Measurements from ENCODE around the gene GRB14.
"Not testable (repeated sequence)": the region's sequence is repeated elsewhere in the genome, so short reads cannot be mapped to it uniquely, and the experiment has no call there.

GRB14 gene

DNA sequence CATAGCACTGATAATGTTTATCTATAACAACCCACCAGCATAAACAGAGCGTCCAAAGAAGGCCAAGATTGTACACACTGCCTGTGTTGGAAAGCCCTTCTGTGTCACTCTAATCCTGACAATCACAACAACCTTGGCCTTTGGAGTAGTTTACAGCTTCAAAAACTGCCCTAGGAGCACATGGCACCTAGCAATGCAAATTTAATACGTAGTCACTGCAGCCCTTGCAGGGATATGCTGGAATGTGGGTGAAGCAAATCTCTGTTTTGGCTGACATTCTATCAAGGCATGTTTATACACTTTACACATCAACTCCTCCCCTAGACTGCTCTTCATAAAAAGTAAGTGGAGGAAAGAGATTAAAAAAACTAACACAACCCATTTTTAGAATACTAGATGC is 66.8 kb downstream of the GRB14 start:
- no peak for DNase-seq

DNA sequence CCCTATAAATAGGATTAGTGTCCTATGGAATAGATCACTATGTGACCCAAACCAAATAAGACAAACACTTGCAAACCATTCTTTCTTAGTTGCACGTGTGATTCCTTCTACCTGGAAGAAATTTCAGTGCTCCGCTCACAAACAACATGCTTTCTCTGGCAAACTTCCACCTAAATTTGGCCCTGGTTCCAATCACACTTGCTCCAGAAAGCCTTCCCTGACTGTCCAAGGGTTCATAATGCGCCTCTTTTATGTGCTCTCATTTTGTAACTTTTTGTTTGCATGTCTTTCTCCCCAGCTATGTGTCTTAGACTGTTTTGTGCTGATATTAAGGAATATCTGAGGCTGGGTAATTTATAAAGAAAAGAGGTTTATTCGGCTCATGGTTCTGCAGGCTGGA is 69.8 kb downstream of the GRB14 start:
- DNase-seq: no peak

DNA sequence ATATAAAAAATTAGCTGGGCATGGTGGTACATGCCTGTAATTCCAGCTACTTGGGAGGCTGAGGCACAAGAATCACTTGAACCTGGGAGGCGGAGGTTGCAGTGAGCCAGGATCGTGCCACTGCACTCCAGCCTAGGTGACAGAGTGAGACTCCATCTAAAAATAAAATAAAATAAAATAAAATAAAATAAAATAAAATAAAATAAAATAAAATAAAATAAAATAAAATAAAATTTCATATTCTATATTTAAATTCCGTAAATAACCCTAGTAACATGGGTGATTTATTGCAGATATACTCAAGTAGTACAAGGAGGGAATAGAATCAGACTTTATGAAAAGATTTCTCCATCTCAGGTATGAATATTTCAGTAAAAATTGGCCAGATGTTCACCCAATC is 71.6 kb downstream of the GRB14 start:
- not testable (repeated sequence) for DNase-seq

DNA sequence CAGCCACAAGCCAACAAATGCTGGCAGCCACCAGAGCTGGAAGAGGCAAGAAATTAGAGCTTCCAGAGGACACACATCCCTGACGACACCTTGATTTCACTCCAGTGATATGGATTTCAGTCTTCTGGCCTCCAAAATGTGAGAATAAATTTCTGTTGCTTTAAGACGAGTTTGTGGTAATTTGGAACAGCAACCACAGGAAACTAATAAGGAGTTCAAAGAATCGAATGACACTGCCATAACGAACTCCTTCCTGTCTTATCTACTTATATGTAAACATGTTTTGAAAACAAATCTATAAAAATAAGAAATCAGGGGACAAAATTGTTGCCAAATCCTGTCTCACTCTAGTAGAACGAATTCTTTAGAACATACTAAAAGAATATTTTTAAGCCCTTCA is 75.8 kb downstream of the GRB14 start:
- DNase-seq: no peak

DNA sequence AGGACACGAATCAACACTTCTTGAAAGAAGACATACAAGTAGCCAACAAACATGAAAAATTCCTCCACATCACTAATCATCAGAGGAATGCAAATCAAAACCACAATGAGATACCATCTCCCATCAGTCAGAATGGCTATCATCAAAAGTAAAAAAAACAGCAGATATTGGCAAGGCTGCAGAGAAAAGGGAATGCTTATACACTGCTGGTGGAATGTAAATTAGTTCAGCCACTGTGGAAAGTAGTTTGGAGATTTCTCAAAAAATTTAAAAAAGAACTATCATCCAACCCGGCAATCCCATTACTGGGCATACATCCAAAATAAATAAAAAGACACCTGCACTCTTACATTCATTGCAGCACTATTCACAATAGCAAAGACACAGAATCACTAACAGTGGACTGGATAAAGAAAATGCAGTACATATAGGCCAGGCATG is 78.7 kb downstream of the GRB14 start:
- peak; percentile 86 for DNase-seq

DNA sequence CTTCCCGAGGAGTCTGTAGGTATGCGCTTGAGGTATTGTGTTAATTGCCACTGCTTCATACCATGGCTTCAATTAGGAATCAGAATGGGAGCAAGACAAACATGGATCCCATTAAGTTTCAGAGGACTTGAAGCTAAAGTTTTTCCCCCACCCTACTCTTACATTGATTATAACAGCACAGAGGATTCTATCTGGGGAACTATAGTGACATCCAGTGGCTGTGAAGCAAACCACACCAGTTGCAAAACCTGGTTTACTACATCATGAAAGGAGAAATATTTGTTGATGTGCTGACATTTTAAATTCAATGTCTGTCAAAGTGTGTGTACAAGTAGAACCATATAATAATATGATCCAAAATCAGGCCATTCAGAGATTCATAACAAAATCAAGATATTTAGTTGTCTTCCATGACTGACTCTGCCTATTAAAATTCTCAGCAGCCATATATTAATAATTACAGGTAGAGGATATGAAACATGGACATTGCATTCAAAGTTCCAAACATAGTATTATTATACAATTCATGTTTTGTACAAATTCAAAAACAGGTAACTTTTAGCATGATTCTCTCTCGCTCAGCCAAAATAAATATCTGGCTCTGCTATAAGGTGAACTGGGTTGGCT is 82.9 kb downstream of the GRB14 start:
- DNase-seq: peak; percentile 58

DNA sequence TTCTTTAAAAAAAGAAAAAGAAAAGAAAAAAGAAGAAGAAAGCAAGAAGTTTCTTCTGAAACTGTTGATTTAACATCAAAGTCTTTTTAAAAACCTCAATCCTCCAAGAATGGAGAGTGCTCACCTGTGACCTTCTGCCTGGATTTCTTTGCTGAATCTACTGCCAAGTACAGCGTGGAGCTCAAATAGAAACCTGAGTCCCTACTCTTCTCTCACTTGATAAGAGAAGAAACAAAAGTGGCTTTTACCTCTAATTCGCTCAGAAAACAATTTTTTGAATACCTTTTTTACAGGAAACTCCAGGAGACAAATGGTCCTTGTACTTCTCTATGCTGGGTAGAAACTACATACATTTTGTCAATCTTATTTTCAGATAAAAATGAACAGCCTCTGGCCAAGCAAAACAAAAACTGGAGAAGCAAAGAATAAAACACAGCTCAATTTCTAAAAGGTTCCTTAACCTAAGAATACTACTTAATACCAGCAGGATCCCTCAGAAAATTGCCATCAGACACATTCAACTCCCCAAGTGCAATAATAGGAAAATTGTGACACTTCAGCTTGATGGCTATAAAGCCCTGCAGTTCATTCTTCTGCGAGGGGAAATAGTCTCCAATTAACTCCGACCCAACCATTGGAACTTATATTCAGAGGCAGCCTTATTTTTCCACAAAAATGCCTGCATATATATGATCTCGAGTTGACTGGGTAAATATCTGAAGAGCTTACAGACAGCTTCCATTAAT is 85.8 kb downstream of the GRB14 start:
- DNase-seq: no peak

DNA sequence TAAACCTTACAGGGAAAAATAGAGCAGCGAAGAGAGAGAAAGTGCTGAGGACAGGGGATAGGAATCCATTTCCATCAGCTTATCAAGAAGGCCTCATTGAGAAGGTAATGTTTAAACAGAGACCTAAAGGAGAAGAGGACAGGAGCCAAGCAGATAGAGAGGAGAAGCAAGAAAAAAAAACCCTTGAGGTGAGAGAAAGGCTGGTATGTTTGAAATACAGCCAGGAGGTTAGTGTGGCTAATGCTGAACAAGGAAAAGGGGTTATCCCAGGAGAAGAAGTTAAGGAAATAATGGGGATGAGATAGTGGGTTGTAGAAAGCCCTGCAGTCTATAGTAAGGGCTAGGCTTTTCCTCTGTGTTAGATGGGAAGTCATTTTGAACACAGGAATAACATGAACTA is 90.8 kb downstream of the GRB14 start:
- no peak for DNase-seq

DNA sequence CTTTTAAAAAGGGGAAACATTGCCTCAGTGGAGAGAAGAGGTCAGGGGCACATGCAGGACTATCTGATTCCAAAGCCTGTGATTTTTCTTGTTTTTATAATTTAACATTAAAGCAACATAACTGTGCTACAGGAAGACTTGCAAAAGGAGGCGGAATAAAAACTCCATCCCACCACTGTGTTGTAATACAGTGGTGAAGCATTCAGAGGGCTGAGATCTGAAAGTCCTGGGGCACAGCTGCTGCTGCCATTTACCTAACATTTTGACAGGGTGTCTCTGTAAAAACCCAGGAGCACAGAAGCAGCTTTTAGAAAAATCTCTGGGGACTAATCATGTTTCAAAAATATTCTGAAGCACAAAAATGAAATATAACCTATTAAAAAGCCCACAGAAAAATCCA is 97.6 kb downstream of the GRB14 start:
- no peak for DNase-seq

DNA sequence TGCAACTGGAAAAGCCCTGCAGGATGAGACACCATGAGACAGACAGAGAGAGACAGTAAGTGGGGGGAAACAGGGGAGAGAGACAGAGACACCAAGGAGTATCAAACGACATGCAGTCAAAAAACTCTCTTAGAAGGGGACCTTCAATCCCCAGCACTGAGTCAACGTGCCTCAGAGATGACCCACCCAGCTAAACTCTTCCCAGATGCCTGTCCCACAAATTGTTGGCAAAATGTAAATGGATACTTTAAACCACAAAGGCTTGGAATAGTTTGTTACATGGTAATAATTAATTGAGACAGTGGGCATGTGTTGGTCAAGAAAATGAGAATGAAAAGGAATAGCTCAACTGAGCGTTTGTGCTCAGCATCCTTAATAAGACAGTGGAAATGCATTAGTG is 98.3 kb downstream of the GRB14 start:
- peak; percentile 75 for DNase-seq

DNA sequence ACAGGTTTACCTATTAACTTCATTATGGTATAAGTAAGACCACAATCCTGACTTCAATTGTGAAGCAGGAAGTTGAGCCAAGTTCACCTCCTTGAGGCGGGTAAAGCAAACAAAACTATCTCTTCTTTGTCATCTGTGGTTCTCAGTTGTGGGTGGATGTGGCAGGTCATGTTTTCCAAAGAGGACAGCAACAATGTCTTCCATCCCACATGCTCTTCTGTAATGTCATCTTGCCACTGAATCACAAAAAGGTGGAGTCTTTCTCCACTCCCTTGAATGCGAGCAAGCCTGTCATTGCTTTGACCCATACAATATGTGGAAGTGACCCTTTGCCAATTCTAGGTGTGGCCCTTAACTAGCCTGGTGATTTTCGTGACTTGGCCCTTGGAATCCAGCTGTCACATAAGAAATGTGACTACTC is 98.7 kb downstream of the GRB14 start:
- DNase-seq: no peak

DNA sequence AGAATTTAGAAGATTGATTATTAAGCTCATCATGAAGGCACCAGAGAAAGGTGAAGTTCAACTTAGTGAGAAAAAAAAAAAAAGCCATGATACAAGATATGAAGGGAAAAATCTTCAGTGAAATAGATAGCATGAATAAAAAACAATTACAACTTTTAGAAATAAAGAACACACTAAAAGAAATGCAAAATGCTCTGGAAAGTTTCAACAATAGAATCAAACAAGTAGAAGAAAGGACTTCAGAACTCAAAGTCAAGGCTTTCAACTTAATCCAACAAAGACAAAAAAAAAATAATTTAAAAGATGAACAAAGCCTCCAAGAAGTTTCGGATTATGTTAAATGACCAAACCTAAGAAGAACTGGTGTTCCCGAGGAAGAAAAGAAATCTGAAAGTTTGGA is 105.5 kb downstream of the GRB14 start:
- no peak for DNase-seq

DNA sequence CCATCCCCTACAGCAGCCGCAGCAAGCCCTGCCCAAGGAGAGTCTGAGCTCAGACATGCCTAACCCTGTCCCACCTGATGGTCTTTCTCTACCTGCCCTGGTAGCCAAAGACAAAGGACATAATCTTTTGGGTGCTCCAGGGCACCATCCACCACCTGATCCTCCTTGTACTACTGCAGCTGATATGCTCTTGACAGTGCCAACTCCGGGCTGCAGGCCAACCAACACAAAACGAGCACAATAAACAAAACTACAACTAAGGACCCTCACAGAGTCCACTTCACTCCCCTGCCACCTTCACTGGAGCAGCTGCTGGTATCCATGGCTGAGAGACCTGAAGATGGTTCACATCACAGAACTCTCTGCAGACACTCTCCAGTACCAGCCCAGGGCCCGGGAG is 106.3 kb downstream of the GRB14 start:
- no peak for DNase-seq

DNA sequence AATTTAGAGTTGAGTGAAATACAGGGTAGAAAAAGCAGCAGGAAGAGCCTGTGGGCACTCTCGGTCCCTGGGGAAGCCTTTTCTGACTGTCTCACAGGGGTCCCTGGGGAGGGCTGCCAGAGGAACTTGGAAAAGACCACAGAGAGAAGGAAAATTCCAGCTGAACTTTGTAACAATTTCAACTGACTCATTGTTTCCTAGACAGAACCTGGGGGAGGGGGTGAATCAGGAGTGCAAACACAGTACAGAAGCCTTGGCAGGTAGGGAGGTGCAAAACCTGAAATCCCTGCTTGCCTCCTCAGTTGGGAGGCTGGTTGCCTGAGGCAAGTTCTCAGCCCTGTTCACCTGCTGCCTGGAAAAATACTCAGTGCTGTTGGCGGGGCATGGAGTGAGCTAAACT is 106.8 kb downstream of the GRB14 start:
- DNase-seq: peak; percentile 88

DNA sequence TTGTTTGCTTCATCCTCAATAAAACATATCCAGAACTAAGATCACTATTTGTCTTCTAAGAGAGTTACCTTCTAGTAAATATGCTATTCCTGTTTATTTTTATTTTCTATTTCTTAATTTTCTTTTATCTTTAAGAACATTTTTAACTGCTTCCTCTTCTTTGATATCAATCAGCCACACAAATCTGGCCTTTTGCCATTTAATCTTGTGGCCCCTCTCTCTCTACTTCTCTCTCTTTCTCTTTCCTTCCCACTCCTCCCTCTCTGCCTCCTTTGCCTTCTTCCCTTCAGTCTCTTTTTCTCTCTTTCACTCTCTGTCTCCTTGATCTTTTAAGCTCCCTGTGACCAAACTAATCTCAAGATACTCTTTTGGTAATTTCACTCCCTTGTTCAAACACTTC is 108.4 kb downstream of the GRB14 start:
- DNase-seq: no peak

DNA sequence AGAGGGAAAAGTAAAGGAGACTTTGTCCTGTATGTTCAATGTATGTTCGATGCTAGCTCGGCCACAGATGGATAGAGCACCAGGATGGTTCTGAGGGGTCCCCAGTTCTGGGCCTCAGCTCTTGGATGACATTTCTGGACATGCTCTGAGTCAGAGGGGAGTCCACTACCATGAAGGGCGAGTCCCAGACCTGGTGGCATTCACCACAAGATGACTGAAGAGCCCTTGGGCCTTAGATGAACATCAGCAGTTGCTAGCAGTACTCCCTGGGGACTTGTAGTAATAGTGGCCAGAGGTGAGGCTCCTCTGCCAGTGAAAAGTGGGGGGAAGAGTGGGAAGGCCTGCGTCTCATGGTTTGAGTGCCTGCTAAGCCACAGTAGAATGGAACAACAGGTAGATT is 109.5 kb downstream of the GRB14 start:
- no peak for DNase-seq

DNA sequence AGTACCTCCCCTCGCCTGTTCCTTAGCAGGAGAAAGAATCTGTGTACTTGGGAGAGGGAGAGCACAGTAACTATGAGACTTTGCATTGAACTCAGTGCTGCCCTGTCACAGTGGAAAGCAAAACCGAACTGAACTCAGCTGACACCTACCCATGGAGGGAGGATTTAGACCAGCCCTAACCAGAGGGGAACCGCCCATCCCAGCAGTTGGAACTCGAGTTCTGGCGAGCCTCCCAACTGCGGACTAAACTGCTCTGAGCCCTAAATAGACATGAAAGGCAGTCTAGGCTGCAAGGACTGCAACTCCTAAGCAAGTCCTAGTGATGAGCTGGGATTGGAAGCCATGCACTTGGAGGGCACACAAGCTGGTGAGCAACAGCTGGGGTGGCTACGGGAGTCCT is 110.4 kb downstream of the GRB14 start:
- DNase-seq: peak; percentile 7

DNA sequence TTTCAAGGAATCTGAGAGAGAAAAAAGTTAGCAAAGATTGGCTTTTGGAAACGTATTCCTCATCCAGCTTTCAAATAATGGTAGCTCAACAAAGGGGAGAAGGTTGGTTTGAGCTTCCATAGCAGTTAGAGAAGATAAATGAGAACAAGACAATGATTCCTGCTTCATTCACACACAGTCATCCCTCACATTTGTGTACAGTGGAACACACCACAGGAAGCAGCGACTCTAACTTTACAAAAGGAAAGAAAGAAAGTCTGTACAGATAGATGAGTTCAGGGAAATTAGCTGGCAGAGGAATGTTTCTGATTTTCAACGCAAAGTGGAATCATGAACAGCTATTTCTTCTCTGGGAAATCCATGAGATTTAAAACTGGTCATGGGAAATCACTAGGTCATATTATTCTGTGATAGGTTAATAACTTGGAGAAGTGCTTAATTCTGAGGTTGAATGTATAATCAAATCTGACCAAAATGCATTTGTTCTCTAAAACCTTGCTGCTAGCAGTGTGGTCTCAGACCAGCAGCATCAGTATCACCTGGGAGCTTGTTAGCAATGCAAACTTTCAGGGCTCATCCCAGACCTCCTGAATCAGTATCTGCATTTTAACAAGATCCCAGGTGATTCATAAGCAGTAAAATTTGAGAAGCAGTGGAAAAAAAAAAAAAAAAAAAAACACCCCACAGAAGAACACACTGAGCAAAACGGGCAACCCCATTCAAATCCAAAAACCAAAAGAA is 112.0 kb downstream of the GRB14 start:
- DNase-seq: no peak

DNA sequence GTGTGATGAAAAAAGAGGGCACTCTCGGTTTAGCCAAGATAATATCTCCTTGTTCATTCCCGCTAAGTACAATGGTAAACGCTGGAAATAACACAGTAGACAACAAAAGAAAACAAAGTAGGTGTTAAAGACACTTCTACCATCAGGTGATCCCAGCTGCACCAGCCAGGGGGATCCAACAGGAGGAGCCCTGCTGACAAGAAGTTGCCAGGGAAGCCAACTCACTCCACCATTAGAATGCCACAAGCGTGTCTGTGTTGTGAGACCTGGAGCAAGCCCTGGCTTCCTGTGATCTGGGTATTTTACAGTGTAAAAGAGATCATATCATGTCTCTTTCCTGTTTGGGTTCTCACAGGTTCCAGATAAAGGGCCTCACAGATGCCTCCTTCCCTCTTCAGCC is 117.0 kb downstream of the GRB14 start:
- no peak for DNase-seq

DNA sequence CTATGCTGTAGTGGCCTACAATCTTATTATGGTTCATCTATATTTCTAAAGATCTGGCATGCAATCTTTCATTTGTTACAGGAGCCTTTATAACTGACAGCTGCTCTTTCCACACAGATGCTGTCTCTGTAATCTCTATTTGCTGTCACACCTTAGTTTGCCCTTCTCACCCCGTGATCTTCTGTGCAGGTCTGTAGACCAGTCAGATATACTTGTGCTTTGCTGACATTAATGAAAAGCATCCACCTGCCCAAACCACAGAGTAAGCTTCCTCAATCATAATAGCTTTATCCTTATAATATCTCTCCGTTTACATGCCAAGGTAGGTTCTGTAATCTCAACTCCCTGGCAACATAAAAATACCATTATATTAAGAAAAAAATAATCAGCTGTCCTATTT is 122.4 kb downstream of the GRB14 start:
- DNase-seq: no peak

DNA sequence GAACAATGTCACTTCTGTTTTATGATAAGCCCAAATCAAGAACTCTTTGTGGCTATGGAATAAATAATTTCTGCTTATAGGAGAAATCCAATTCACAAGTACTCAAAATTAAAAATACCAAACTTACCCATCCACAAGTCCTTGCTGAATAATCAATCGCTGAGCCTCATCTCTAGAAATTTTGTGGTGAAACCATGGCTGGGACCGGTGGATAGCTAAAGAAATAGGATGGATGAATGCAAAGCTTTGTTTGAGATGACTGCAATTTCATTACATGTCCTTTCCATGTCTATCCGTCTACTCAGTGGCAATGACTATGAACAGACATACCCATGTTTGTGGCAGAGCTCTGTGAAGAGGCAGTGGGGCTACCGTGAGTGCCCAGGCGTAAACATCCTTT is 124.4 kb downstream of the GRB14 start:
- no peak for DNase-seq

DNA sequence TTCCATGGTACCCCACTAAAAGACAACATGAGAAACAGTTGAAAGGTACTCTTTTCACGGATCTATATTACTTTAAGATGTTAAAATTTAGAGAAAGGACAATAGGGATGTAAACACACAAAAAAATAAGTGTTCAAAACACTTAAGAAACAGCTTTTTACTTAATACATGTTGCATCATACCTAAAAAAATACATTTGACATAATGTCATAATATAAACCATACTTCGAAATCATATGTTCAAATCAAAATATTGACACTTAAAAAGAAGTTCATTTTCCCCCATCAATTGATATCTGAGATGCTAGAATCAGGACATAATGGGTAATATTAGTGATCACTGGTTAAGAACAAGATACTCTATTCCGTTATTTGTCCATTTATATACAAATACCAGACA is 124.9 kb downstream of the GRB14 start:
- DNase-seq: no peak

DNA sequence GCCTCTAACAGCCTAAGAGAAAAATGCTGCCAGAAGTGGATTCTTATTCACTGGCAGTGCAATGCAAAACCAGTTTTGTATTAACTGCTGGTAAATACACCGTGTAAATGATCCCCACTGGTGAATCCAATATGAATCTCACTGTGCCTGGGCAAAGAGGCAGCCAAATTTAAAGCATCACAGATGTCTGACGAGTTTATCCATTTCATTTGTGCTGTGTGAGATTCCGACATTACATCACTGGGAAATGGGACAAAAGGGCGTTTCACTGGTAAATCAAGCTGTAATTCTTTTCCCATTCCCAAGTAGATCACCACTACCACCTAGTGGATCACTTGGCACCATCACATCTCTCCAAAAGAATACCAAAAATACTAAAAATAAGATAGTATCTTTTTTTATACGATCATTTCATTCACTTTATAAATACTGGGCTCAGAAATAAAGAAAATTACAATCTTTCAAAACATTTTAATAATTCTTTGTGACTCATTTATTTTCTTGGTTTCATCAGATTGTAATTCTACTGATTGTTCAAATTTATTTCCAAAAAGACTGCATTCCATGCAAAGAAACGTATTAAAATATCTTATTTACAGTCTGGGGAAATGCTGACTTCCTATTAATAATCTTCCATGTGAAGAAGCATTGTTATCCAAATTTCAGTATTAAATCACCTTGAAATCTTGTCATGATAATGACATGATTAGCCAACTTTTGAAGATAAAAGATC is 125.6 kb downstream of the GRB14 start:
- DNase-seq: peak; percentile 66

All from fibroblast of skin of scalp (primary cell).